ENCODE results near the gene DIO3. TPM values are rescaled to one million over a fixed set of nuclear protein-coding genes. Genes with fewer than 3 reads are reported as not detected.

Gene DIO3
- total and polyA plus RNA-seq, 2 donors from 2014 or later: 0.17 to 0.94 TPM

DNA sequence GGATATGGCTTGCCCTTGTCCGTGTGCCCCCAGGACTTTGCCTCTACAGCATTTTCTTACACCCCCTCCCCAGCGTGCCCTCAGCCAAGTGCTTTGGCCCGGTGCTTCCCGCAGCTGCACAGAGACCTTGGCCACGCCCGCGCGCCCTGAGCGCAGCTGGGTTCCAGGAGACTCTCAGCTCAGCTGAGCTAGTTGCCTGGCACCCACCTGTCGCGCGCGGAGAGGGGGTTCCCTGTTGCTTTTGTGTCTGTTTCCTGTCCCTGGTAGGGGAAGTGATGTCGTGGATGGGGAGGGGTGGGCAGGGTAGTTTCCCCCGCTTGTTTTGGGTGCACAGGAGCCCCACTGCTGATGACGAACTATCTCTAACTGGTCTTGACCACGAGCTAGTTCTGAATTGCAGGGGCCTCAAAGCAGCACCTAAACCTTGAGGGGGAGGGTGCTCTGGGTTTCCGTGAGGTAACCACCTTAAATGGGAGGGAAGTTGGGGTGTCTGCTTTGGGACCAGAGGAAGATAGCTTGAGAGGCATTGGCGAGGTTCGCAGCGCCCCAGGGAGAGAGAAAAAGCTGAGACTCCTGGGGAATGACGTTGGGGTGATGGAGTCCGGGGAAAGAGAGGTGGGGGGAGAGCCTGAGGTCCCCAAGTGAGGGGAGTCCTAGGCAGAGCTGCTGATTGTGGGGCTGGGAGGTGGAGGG, 1.5 kb downstream of the DIO3 start:
- peaks cover 0 to 7% (median 0%) of the 10 kb centered on the region in 3 donors for H3K9me3 ChIP-seq (ENCODE audit: control insufficient read depth in 2 of 3, insufficient read depth in 1 of 3, low read length in 3 of 3)
- H3K9ac ChIP-seq (ENCODE audit: low read length in 3 of 3): no peak overlapping the region
- no peak overlapping the region for H3K27ac ChIP-seq (ENCODE audit: low read depth in 2 of 2, low read length in 2 of 2)
- DNase-seq (peak in 1 of 5 donors; percentile 51), FAIRE-seq (no peak)
- H3K36me3 ChIP-seq (ENCODE audit: control insufficient read depth in 2 of 3, insufficient read depth in 3 of 3, low read length in 3 of 3): no peaks in the 10 kb centered on the region
- peaks cover 40% of the 10 kb centered on the region for H3K27me3 ChIP-seq (ENCODE audit: control insufficient read depth, insufficient read depth, low read length)
- intact Hi-C loops (cut with DNase I): no loop called here
- TF ChIP-seq, protein P1, sequence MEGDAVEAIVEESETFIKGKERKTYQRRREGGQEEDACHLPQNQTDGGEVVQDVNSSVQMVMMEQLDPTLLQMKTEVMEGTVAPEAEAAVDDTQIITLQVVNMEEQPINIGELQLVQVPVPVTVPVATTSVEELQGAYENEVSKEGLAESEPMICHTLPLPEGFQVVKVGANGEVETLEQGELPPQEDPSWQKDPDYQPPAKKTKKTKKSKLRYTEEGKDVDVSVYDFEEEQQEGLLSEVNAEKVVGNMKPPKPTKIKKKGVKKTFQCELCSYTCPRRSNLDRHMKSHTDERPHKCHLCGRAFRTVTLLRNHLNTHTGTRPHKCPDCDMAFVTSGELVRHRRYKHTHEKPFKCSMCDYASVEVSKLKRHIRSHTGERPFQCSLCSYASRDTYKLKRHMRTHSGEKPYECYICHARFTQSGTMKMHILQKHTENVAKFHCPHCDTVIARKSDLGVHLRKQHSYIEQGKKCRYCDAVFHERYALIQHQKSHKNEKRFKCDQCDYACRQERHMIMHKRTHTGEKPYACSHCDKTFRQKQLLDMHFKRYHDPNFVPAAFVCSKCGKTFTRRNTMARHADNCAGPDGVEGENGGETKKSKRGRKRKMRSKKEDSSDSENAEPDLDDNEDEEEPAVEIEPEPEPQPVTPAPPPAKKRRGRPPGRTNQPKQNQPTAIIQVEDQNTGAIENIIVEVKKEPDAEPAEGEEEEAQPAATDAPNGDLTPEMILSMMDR (IDR thresholded peaks at IDR 0.05; ENCODE audit: borderline replicate concordance, extremely low read depth, insufficient read depth): no peak
- H3K4me3 ChIP-seq (ENCODE audit: low read length in 3 of 3): no peak overlapping the region
- H3K4me1 ChIP-seq (ENCODE audit: control insufficient read depth in 2 of 3, insufficient read depth in 2 of 3, low read depth in 1 of 3, low read length in 3 of 3): no peaks in the 10 kb centered on the region

DNA sequence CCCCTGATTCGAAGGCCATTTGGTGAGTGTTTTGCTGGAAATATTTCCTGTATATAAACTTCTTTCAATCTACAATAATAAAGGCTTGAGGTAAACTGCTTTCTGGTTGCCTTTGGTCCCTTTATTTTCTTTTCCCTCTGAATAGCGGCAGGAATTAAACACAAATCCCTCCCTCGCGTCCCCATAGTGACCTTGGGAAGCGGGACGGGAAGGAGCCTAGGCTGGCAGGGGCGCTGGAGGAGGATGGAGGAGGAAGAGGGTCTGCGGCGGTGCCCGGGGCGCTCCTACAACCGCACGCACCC, 2.0 kb downstream of the DIO3 start:
- DNase-seq (no peak), FAIRE-seq (no peak)
- Histone ChIP-seq H3K4me1 (ENCODE audit: control insufficient read depth in 2 of 3, insufficient read depth in 2 of 3, low read depth in 1 of 3, low read length in 3 of 3) (no peaks in the 10 kb centered on the region), H3K36me3 (ENCODE audit: control insufficient read depth in 2 of 3, insufficient read depth in 3 of 3, low read length in 3 of 3) (no peaks in the 10 kb centered on the region), H3K27ac (ENCODE audit: low read depth in 2 of 2, low read length in 2 of 2) (no peak overlapping the region), H3K9me3 (ENCODE audit: control insufficient read depth in 2 of 3, insufficient read depth in 1 of 3, low read length in 3 of 3) (peaks cover 0 to 7% (median 0%) of the 10 kb centered on the region in 3 donors), H3K27me3 (ENCODE audit: control insufficient read depth, insufficient read depth, low read length) (peaks cover 40% of the 10 kb centered on the region), H3K4me3 (ENCODE audit: low read length in 3 of 3) (no peak overlapping the region), H3K9ac (ENCODE audit: low read length in 3 of 3) (no peak overlapping the region)
- TF ChIP-seq, protein P1 (IDR thresholded peaks at IDR 0.05; ENCODE audit: borderline replicate concordance, extremely low read depth, insufficient read depth): no peak
- intact Hi-C loops (cut with DNase I): no loop called here

DNA sequence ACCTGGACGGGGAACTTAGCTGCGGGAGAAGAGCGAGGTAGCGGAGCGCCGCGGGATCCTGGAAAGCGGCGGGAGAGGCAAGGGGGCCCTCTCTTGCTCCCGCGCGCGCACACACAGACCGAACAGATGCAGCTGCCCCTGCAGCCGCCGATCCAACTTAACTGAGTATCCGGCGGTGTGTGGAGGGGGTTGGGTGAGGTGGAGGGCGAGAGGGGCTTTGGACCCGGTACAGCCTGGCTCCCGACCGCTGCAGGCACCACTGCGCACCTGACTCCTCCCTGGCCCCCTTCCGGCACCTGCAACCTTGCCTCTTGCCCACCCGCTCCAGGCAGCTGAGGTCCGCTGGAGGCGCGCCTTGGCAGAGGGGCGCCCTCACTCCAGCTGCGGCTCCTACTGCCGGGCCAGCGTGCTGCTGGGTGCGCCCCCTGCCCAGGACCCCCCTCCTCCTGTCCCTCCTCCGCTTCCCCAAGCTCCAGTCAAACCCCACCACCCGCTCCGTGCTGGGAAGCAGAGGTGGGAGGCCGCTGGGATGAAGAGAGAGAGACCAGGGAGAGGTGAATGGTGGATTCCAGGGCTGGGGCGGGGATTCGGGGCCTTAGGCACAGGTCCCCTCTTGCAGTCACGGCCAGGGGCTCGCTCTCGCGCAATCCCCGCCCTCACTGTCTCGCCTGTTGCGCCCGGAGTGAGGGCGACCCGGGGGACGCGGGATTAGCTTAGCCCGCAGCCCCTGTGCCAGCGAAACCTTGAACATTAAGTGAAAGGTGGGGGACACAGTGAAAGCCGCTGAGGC, 2.6 kb downstream of the DIO3 start:
- H3K27me3 ChIP-seq (ENCODE audit: control insufficient read depth, insufficient read depth, low read length): peaks cover 38% of the 10 kb centered on the region
- DNase-seq (peak in 1 of 5 donors; percentile 52), FAIRE-seq (no peak)
- no peaks in the 10 kb centered on the region for H3K36me3 ChIP-seq (ENCODE audit: control insufficient read depth in 2 of 3, insufficient read depth in 3 of 3, low read length in 3 of 3)
- no peak overlapping the region for H3K27ac ChIP-seq (ENCODE audit: low read depth in 2 of 2, low read length in 2 of 2)
- H3K9me3 ChIP-seq (ENCODE audit: control insufficient read depth in 2 of 3, insufficient read depth in 1 of 3, low read length in 3 of 3): peaks cover 0 to 7% (median 0%) of the 10 kb centered on the region in 3 donors
- H3K4me1 ChIP-seq (ENCODE audit: control insufficient read depth in 2 of 3, insufficient read depth in 2 of 3, low read depth in 1 of 3, low read length in 3 of 3): no peaks in the 10 kb centered on the region
- H3K4me3 ChIP-seq (ENCODE audit: low read length in 3 of 3): no peak overlapping the region
- TF ChIP-seq, protein P1 (IDR thresholded peaks at IDR 0.05; ENCODE audit: borderline replicate concordance, extremely low read depth, insufficient read depth): no peak
- H3K9ac ChIP-seq (ENCODE audit: low read length in 3 of 3): no peak overlapping the region
- intact Hi-C loops (cut with DNase I): no loop called here
